D721Med (cell line): Measurements from ENCODE around the gene ANKRD40.
A peak's percentile ranks its signal among the peaks of the same experiment; 100 is the strongest.

Experiments
- DNase-seq: peaks from one replicate; pipeline ENCODE4 v3.0.0; 2011; ENCODE audit warnings: low spot score; ENCODE audit not compliant: insufficient read length
- FAIRE-seq: peaks from 2 replicates; lab custom pipeline; 2011; peaks lifted over from hg19 to GRCh38; lab: Jason Lieb, UNC
- CTCF ChIP-seq: IDR thresholded peaks from 2 replicates; pipeline ENCODE4 v1.5.1; 2012; ENCODE audit warnings: mild to moderate bottlenecking, control low read depth; ENCODE audit not compliant: insufficient read depth; ENCODE audit errors: missing control alignments

Gene ANKRD40, protein sequence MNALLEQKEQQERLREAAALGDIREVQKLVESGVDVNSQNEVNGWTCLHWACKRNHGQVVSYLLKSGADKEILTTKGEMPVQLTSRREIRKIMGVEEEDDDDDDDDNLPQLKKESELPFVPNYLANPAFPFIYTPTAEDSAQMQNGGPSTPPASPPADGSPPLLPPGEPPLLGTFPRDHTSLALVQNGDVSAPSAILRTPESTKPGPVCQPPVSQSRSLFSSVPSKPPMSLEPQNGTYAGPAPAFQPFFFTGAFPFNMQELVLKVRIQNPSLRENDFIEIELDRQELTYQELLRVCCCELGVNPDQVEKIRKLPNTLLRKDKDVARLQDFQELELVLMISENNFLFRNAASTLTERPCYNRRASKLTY

DNA sequence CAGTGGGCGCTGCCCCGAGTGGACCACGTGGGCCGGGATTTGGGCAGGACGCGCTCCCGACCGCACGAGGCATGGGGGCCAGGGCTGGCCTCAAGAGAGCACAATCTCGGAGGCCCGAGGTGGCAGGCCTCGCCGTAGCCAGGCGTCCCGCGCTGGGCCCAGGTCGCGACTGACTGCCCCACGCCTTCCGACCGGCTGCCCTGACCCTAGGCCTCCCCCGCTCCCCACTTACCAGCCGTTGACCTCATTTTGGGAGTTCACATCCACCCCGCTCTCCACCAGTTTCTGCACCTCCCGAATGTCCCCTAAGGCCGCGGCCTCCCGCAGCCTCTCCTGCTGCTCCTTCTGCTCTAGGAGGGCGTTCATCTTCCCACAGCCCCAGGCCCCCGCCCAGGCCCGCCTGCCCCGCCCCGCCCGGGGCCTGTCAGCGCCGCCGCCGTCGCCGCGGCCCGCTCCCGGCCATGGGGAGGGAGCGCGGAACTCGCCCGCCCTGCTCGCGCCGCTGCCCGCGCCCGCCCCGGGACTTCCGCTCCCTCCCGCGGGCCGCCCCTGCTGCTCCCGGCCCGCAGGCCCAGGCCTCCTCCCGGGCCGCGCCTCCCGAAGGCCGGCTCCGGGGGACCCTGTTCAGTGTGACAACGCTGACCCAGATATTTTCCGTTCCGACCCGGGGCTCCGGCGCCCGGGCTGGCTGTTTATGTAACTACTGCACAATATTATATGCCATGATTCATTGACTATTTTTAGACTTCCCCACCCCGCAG, at the start of gene ANKRD40:
ANKRD40 (minus strand) TSS at position 626 of the 761 bp plus-strand sequence; CDS start at position 366, 260 bp downstream.
- FAIRE-seq, result no peak
- TF ChIP-seq CTCF, result no peak
- peak; percentile 51 for DNase-seq

GRCh38 chr17:50754521-50754920, 46.8 kb upstream of the ANKRD40 start:
- no peak for TF ChIP-seq CTCF
- no peak for DNase-seq
- no peak for FAIRE-seq

GRCh38 chr17:50749245-50749644, 41.5 kb upstream of the ANKRD40 start:
- no peak for TF ChIP-seq CTCF
- no peak for FAIRE-seq

DNA sequence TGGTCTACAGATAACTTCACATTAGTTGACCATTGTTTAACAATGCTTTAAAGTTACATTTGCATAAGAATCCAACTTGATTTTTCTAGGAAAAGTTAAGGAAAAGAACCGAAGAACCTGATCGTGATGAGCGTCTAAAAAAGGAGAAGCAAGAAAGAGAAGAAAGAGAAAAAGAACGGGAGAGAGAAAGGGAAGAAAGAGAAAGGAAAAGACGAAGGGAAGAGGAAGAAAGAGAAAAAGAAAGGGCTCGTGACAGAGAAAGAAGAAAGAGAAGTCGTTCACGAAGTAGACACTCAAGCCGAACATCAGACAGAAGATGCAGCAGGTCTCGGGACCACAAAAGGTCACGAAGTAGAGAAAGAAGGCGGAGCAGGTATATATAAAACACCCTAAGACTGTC, 37.9 kb upstream of the ANKRD40 start:
- FAIRE-seq (no peak), DNase-seq (no peak)
- TF ChIP-seq CTCF, result no peak

More at GRCh38 chr17:50749245-50749644, 41.5 kb upstream of the ANKRD40 start:
- no peak for DNase-seq

GRCh38 chr17:50739098-50739497, 31.4 kb upstream of the ANKRD40 start:
- no peak for FAIRE-seq
- no peak for DNase-seq
- no peak for TF ChIP-seq CTCF

DNA sequence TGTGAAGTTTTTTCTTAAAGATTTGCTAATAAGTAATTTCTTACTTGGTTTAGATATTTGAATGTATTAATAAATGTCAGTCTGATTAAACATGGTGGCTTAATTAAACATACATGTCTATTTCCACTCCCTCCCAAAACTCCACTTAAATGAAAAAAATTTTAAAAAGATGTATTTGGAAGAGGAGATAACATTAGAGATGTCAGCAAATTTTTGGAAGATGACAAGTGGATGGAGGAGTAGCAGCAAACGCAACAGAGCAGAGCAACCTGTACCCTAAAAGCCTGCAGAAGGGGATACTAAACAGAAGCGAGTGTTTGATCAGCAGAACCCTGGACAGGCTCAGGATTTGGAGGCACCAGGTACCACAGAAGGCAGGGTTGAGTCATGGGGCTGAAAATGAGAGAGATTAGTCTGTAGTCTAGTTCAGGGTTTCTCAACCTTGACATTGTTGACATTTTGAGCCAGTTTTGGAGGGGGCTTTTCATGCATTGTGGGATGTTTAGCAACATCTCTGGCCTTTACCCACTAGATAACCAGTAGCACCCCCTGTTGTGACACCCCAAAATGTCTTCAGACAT, 29.5 kb upstream of the ANKRD40 start:
- DNase-seq (no peak), FAIRE-seq (no peak)
- TF ChIP-seq CTCF, result no peak
